Loucy (cell line): ENCODE measurements around the gene IPO9.

Source experiments
- H2AFZ ChIP-seq: fragments of 200-600 bp; sonication (generic); 2 replicates; pipeline ENCODE4 v1.6.0; 2016; ENCODE audit warnings: antibody characterized with exemption, mild to moderate bottlenecking, low read length, moderate library complexity
- H3F3A ChIP-seq: fragments of 200-600 bp; 2 replicates; pipeline ENCODE4 v1.6.0; 2016; ENCODE audit warnings: antibody characterized with exemption, low read depth, mild to moderate bottlenecking
- H3K27me3 ChIP-seq: fragments of 200-600 bp; sonication (generic); 2 replicates; pipeline ENCODE4 v1.6.1; 2014; ENCODE audit warnings: low read length, mild to moderate bottlenecking; ENCODE audit not compliant: insufficient read depth, poor library complexity, severe bottlenecking
- H3K36me3 ChIP-seq: fragments of 200-600 bp; sonication (generic); 2 replicates; pipeline ENCODE4 v1.6.1; 2016; ENCODE audit warnings: low read length; ENCODE audit not compliant: insufficient read depth
- H3K4me1 ChIP-seq: fragments of 200-600 bp; sonication (generic); 2 replicates; pipeline ENCODE4 v1.5.1; 2014; ENCODE audit warnings: low read length, mild to moderate bottlenecking; ENCODE audit not compliant: insufficient read depth, poor library complexity, severe bottlenecking
- H3K4me2 ChIP-seq: fragments of 200-600 bp; sonication (generic); 2 replicates; pipeline ENCODE4 v1.6.0; 2014; ENCODE audit warnings: antibody characterized with exemption, low read length, low read depth, mild to moderate bottlenecking; ENCODE audit not compliant: poor library complexity, severe bottlenecking
- H3K4me3 ChIP-seq: fragments of 200-600 bp; sonication (generic); 2 replicates; pipeline ENCODE4 v1.5.1; 2014; ENCODE audit warnings: low read length, mild to moderate bottlenecking, mixed read lengths; ENCODE audit not compliant: poor library complexity, severe bottlenecking
- H3K79me2 ChIP-seq: fragments of 200-600 bp; sonication (generic); 2 replicates; pipeline ENCODE4 v1.6.1; 2014; ENCODE audit warnings: low read length; ENCODE audit not compliant: insufficient read depth
- H3K9ac ChIP-seq: fragments of 200-600 bp; sonication (generic); 2 replicates; pipeline ENCODE4 v1.6.0; 2014; ENCODE audit warnings: mild to moderate bottlenecking, low read depth, low read length, moderate library complexity; ENCODE audit not compliant: poor library complexity, severe bottlenecking
- H3K9me2 ChIP-seq: fragments of 200-600 bp; sonication (generic); replicated peaks from 2 replicates; pipeline ENCODE4 v1.6.1; 2016; ENCODE audit warnings: low read depth, low read length, mixed read lengths
- H3K9me3 ChIP-seq: fragments of 200-600 bp; sonication (generic); 2 replicates; pipeline ENCODE4 v1.6.1; 2014; ENCODE audit warnings: mild to moderate bottlenecking, antibody characterized with exemption, low read length, low read depth; ENCODE audit not compliant: insufficient read depth
- H4K20me1 ChIP-seq: fragments of 200-600 bp; sonication (generic); 2 replicates; pipeline ENCODE4 v1.6.0; 2014; ENCODE audit warnings: antibody characterized with exemption, low read length, mild to moderate bottlenecking; ENCODE audit not compliant: insufficient read depth, poor library complexity, severe bottlenecking
- CTCF ChIP-seq: fragments of 200-600 bp; sonication (generic); conservative IDR thresholded peaks from 2 replicates; pipeline ENCODE4 v1.5.1; 2014; ENCODE audit warnings: mild to moderate bottlenecking, antibody characterized with exemption, low read length
- EZH2phosphoT487 ChIP-seq: fragments of 200-600 bp; IDR thresholded peaks from 2 replicates; pipeline ENCODE4 v1.6.1; 2018; ENCODE audit warnings: antibody characterized with exemption, mild to moderate bottlenecking, moderate library complexity, borderline replicate concordance

Gene IPO9

GRCh38 chr1:201883786-201884185 lies 54.8 kb downstream of the IPO9 start:
- no peak overlapping the region for H3K4me2 ChIP-seq
- H2AFZ ChIP-seq = no peak overlapping the region
- H3K4me3 ChIP-seq = no peak overlapping the region
- H3K27me3 ChIP-seq = no peaks in the 10 kb centered on the region
- TF ChIP-seq CTCF = no peak
- no peak for TF ChIP-seq EZH2phosphoT487
- H3F3A ChIP-seq = no peaks in the 10 kb centered on the region
- H3K4me1 ChIP-seq = no peaks in the 10 kb centered on the region
- H4K20me1 ChIP-seq = no peaks in the 10 kb centered on the region
- no peaks in the 10 kb centered on the region for H3K36me3 ChIP-seq
- H3K9me3 ChIP-seq = no peaks in the 10 kb centered on the region
- no peaks in the 10 kb centered on the region for H3K9me2 ChIP-seq
- no peak overlapping the region for H3K9ac ChIP-seq
- no peaks in the 10 kb centered on the region for H3K79me2 ChIP-seq

- Histone ChIP-seq H3K79me2 (no peaks in the 10 kb centered on the region), H3K27me3 (no peaks in the 10 kb centered on the region), H3K9me3 (no peaks in the 10 kb centered on the region), H3F3A (no peaks in the 10 kb centered on the region), H3K4me1 (no peaks in the 10 kb centered on the region), H3K4me3 (no peak overlapping the region), H2AFZ (no peak overlapping the region), H3K9ac (no peak overlapping the region), H3K36me3 (no peaks in the 10 kb centered on the region), H3K4me2 (no peak overlapping the region), H4K20me1 (no peaks in the 10 kb centered on the region), H3K9me2 (no peaks in the 10 kb centered on the region)
- no peak for TF ChIP-seq CTCF
- TF ChIP-seq EZH2phosphoT487 = no peak
These were observed 55.5 kb downstream of the IPO9 start for GRCh38 chr1:201884425-201884824.

- TF ChIP-seq CTCF = no peak
- no peak for TF ChIP-seq EZH2phosphoT487
- no peaks in the 10 kb centered on the region for H3K4me1 ChIP-seq
- H3K9me2 ChIP-seq = no peaks in the 10 kb centered on the region
- no peak overlapping the region for H2AFZ ChIP-seq
- no peaks in the 10 kb centered on the region for H3K79me2 ChIP-seq
- no peaks in the 10 kb centered on the region for H3K27me3 ChIP-seq
- no peaks in the 10 kb centered on the region for H3K36me3 ChIP-seq
- no peak overlapping the region for H3K4me2 ChIP-seq
- no peak overlapping the region for H3K4me3 ChIP-seq
- no peaks in the 10 kb centered on the region for H3K9me3 ChIP-seq
- no peaks in the 10 kb centered on the region for H4K20me1 ChIP-seq
- no peak overlapping the region for H3K9ac ChIP-seq
- H3F3A ChIP-seq = no peaks in the 10 kb centered on the region
These were observed 56.6 kb downstream of the IPO9 start for GRCh38 chr1:201885531-201886075.
